GM18907 (cell line): ENCODE results near the gene PPP1R26.

Experiments
- ATAC-seq: cut with Tn5 transposase; IDR thresholded peaks from one replicate; pipeline ENCODE4 v1.9.1; 2021; ENCODE audit warnings: mild to moderate bottlenecking, moderate library complexity; ENCODE audit not compliant: unreplicated experiment

PPP1R26 gene

GRCh38 chr9:135487281-135488012 is 7.9 kb downstream of the PPP1R26 start:
- no peak for ATAC-seq

- ATAC-seq = no peak
Measured at GRCh38 chr9:135488013-135488330, 8.4 kb downstream of the PPP1R26 start.

- ATAC-seq = no peak
Measured at GRCh38 chr9:135488527-135488926, 8.9 kb downstream of the PPP1R26 start.

- ATAC-seq = no peak
Measured at GRCh38 chr9:135489188-135489906, 9.8 kb downstream of the PPP1R26 start.

GRCh38 chr9:135490166-135490870 is 10.7 kb downstream of the PPP1R26 start:
- no peak for ATAC-seq

- no peak for ATAC-seq
Measured at GRCh38 chr9:135490980-135491464, 11.4 kb downstream of the PPP1R26 start.

GRCh38 chr9:135491764-135492163 is 12.2 kb downstream of the PPP1R26 start:
- no peak for ATAC-seq

- ATAC-seq = no peak
Measured at GRCh38 chr9:135492886-135493669, 13.5 kb downstream of the PPP1R26 start.

GRCh38 chr9:135494791-135495559 is 15.4 kb downstream of the PPP1R26 start:
- ATAC-seq = no peak

GRCh38 chr9:135498381-135499126 is 19.0 kb downstream of the PPP1R26 start:
- ATAC-seq = no peak

GRCh38 chr9:135499326-135500070 is 19.9 kb downstream of the PPP1R26 start:
- ATAC-seq = peak; percentile 59

- ATAC-seq = peak; percentile 13
Measured at GRCh38 chr9:135500071-135500524, 20.5 kb downstream of the PPP1R26 start.

- ATAC-seq = peak; percentile 79
Measured at GRCh38 chr9:135500525-135501260, 21.1 kb downstream of the PPP1R26 start, which contains the start of gene MRPS2. MRPS2 (plus strand) TSS chr9:135500682; CDS start chr9:135500711, 29 bp downstream.

- no peak for ATAC-seq
Measured at GRCh38 chr9:135501261-135502167, 21.9 kb downstream of the PPP1R26 start.

GRCh38 chr9:135502168-135502872 is 22.7 kb downstream of the PPP1R26 start:
- no peak for ATAC-seq

GRCh38 chr9:135502873-135503321 is 23.3 kb downstream of the PPP1R26 start:
- no peak for ATAC-seq
